Measurements from ENCODE around the gene SCYL1. TPM values are rescaled to one million over a fixed set of nuclear protein-coding genes. Genes with fewer than 3 reads are reported as not detected.
A peak's percentile ranks its signal among the peaks of the same experiment; 100 is the strongest.

Gene SCYL1
- total and polyA plus RNA-seq, 2 donors (not counting 1 experiment from before 2014, with no cell fraction given) = 76.5 to 85.5 TPM

DNA sequence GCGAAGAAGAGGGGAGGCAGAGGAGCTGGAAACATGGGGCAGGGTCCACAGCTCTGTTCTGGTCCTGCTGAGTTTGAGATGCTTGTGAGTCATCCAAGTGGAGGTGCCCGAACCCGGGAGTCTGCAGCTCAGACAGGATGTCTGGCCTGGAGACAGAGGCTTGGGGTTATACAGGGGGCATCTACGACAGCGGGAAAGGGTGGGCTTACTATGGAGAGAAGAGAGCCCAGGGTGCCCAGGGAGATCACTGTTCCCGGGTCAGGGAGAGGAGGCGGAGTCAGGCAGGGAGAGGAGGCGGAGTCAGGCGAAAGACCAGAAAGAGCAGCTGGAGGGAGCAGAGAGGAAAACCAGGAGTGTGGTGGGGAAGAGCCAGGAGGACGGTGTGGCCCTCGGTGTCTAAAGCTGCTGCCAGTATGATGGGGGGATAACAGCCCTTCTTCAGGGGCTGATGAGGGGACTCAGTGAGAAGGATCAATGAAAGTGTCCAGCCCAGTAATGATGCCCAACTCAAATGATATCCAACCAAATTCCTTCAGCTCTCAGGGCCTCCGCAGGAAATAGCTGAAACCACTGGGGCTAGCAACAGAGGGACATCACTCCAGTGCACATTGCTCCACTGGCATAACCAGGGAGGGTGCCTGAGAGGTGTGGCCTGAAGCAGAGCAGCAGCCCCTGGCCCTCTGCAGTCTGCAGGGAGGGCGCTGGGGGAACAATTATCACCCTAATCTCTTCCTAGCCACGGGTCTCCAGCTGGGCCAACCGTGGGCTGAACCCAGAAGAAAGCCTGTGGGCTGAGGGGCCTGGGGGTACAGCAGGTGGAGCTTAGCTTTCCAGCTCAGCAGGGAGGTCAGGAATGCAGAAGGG lies 35.9 kb downstream of the SCYL1 start:
- H3K4me3 ChIP-seq (ENCODE audit: control extremely low read depth in 1 of 5, extremely low read depth in 1 of 5, insufficient read depth in 1 of 5, low read depth in 2 of 5, low read length in 4 of 5) = no peak overlapping the region
- DNase-seq (no peak), ATAC-seq (ENCODE audit: low read depth) (no peak)
- no peaks in the 10 kb centered on the region for H4K20me1 ChIP-seq (ENCODE audit: control insufficient read depth, insufficient read depth, low read length, poor library complexity, severe bottlenecking)
- Mint-ChIP-seq H3K27ac (peak overlapping the region; percentile 63), H3K9me3 (ENCODE audit: insufficient read depth) (no peaks in the 10 kb centered on the region), H3K4me1 (peaks cover 21% of the 10 kb centered on the region), H3K4me3 (peak overlapping the region; percentile 13), H3K27me3 (peaks cover 3% of the 10 kb centered on the region)
- peaks cover 18 to 30% of the 10 kb centered on the region in 2 donors for H3K4me1 ChIP-seq (ENCODE audit: control insufficient read depth in 2 of 2, insufficient read depth in 2 of 2, low read length in 2 of 2)
- no peaks in the 10 kb centered on the region for H3K27me3 ChIP-seq (replicated peaks in 1 of 4; ENCODE audit: control extremely low read depth in 1 of 4, control insufficient read depth in 3 of 4, insufficient read depth in 4 of 4, low read length in 3 of 4)
- H3K9me3 ChIP-seq (ENCODE audit: control extremely low read depth in 1 of 3, control insufficient read depth in 2 of 3, insufficient read depth in 1 of 3, low read length in 2 of 3) = no peaks in the 10 kb centered on the region
- ChIA-PET CTCF (interaction anchor here (0.7 to 2.4 kb wide), 9 partner anchors 7 to 27 kb away, joined by 3 to 18 read pairs (median 4); partner anchors contain the start of gene ZNRD2), POLR2A (interaction anchor here (0.7 to 1.1 kb wide), 6 partner anchors 7 to 513 kb away, joined by 4 to 11 read pairs (median 6); partner anchors contain the start of gene FAM89B)
- WGBS (ENCODE audit: insufficient coverage) = 80% methylated on average over 8 of the region's 15 CpGs
- no peak overlapping the region for H2AFZ ChIP-seq (ENCODE audit: insufficient read depth, low read depth, low read length, poor library complexity, severe bottlenecking)
- H3K9ac ChIP-seq (ENCODE audit: low read length) = no peak overlapping the region
- H3K27ac ChIP-seq (ENCODE audit: low read length in 2 of 2) = no peak overlapping the region
- intact Hi-C loops (cut with micrococcal nuclease) = no loop called here
- TF ChIP-seq, protein P1, sequence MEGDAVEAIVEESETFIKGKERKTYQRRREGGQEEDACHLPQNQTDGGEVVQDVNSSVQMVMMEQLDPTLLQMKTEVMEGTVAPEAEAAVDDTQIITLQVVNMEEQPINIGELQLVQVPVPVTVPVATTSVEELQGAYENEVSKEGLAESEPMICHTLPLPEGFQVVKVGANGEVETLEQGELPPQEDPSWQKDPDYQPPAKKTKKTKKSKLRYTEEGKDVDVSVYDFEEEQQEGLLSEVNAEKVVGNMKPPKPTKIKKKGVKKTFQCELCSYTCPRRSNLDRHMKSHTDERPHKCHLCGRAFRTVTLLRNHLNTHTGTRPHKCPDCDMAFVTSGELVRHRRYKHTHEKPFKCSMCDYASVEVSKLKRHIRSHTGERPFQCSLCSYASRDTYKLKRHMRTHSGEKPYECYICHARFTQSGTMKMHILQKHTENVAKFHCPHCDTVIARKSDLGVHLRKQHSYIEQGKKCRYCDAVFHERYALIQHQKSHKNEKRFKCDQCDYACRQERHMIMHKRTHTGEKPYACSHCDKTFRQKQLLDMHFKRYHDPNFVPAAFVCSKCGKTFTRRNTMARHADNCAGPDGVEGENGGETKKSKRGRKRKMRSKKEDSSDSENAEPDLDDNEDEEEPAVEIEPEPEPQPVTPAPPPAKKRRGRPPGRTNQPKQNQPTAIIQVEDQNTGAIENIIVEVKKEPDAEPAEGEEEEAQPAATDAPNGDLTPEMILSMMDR (IDR thresholded peaks at IDR 0.05) = no peak
- no peak for TF ChIP-seq EZH2 (IDR thresholded peaks at IDR 0.05; ENCODE audit: borderline replicate concordance, insufficient read depth, low read depth, low read length, poor library complexity, severe bottlenecking)
- H3K36me3 ChIP-seq (replicated peaks in 1 of 2; ENCODE audit: control extremely low read depth in 1 of 2, control insufficient read depth in 1 of 2, extremely low read depth in 1 of 2, insufficient read depth in 2 of 2, low read length in 1 of 2) = no peaks in the 10 kb centered on the region
- H3K4me2 ChIP-seq (replicated peaks; ENCODE audit: low read depth, low read length, poor library complexity, severe bottlenecking) = no peak overlapping the region
- H3K79me2 ChIP-seq (ENCODE audit: control insufficient read depth, insufficient read depth, low read length) = peaks cover 71% of the 10 kb centered on the region

DNA sequence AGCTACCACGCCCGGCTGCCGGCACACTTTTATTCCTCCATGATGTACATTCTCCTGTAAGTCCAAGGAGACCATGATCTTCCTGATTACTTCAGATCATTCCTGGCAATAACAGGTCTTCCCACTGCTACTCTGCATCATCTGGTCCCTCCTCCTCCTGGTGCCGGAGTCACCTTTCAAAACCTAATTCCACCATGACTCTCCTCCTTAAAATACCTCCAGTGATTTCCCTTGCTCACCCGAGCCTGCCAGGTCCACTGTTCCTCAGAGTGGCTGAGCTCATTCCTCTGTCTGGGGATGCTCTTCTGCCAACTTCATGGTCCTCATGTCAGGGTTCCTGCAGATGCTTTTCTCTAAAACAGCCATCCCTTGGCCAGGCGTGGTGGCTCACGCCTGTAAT lies 37.1 kb downstream of the SCYL1 start:
- Histone ChIP-seq H2AFZ (ENCODE audit: insufficient read depth, low read depth, low read length, poor library complexity, severe bottlenecking) (no peak overlapping the region), H3K4me3 (ENCODE audit: control extremely low read depth in 1 of 5, extremely low read depth in 1 of 5, insufficient read depth in 1 of 5, low read depth in 2 of 5, low read length in 4 of 5) (no peak overlapping the region), H3K36me3 (replicated peaks in 1 of 2; ENCODE audit: control extremely low read depth in 1 of 2, control insufficient read depth in 1 of 2, extremely low read depth in 1 of 2, insufficient read depth in 2 of 2, low read length in 1 of 2) (no peaks in the 10 kb centered on the region), H3K27ac (ENCODE audit: low read length in 2 of 2) (no peak overlapping the region), H3K4me1 (ENCODE audit: control insufficient read depth in 2 of 2, insufficient read depth in 2 of 2, low read length in 2 of 2) (peaks cover 28 to 39% of the 10 kb centered on the region in 2 donors), H3K79me2 (ENCODE audit: control insufficient read depth, insufficient read depth, low read length) (peaks cover 82% of the 10 kb centered on the region), H3K4me2 (replicated peaks; ENCODE audit: low read depth, low read length, poor library complexity, severe bottlenecking) (no peak overlapping the region), H3K9me3 (ENCODE audit: control extremely low read depth in 1 of 3, control insufficient read depth in 2 of 3, insufficient read depth in 1 of 3, low read length in 2 of 3) (no peaks in the 10 kb centered on the region), H4K20me1 (ENCODE audit: control insufficient read depth, insufficient read depth, low read length, poor library complexity, severe bottlenecking) (peaks cover 3% of the 10 kb centered on the region), H3K9ac (ENCODE audit: low read length) (no peak overlapping the region), H3K27me3 (replicated peaks in 1 of 4; ENCODE audit: control extremely low read depth in 1 of 4, control insufficient read depth in 3 of 4, insufficient read depth in 4 of 4, low read length in 3 of 4) (no peaks in the 10 kb centered on the region)
- Mint-ChIP-seq H3K4me1 (peaks cover 27% of the 10 kb centered on the region), H3K4me3 (no peak overlapping the region), H3K27me3 (peaks cover 3% of the 10 kb centered on the region), H3K27ac (peak overlapping the region; percentile 26), H3K9me3 (ENCODE audit: insufficient read depth) (no peaks in the 10 kb centered on the region)
- intact Hi-C loops (cut with micrococcal nuclease) = no loop called here
- POLR2A ChIA-PET = interaction anchor here (0.7 kb wide), 1 partner anchor 77 kb away, joined by 4 read pairs; no protein-coding TSS in a partner anchor
- no peak for TF ChIP-seq EZH2 (IDR thresholded peaks at IDR 0.05; ENCODE audit: borderline replicate concordance, insufficient read depth, low read depth, low read length, poor library complexity, severe bottlenecking)
- TF ChIP-seq, protein P1 (IDR thresholded peaks at IDR 0.05) = no peak
- no peak for DNase-seq
- CTCF ChIA-PET = interaction anchor here (0.6 to 2.4 kb wide), 8 partner anchors 8 to 323 kb away, joined by 3 to 18 read pairs (median 4); partner anchors contain the start of gene FAM89B
- ATAC-seq (ENCODE audit: low read depth) = no peak
- WGBS (ENCODE audit: insufficient coverage) = 100% methylated on average over 7 of the region's 7 CpGs

All from B cell (primary cell).